Kasumi-1 (cell line): ENCODE data around the gene PRTN3.
"Not testable (repeated sequence)": the region's sequence is repeated elsewhere in the genome, so short reads cannot be mapped to it uniquely, and the experiment has no call there.

Experiments used
- DNase-seq, 2 experiments: peaks; one replicate each; lab custom pipeline; 2025; lab: John Stamatoyannopoulos, UW

PRTN3 gene

GRCh38 chr19:866769-867300, 26.0 kb downstream of the PRTN3 start:
- DNase-seq = no peak

- DNase-seq = no peak
Measured at GRCh38 chr19:867301-867793, 26.5 kb downstream of the PRTN3 start.

- DNase-seq = no peak
Measured at GRCh38 chr19:867855-868457, 27.2 kb downstream of the PRTN3 start.

GRCh38 chr19:868458-869244, 27.9 kb downstream of the PRTN3 start:
- no peak for DNase-seq

GRCh38 chr19:869245-870177, 28.7 kb downstream of the PRTN3 start:
- peak; percentile 19 to 28 for DNase-seq

- no peak for DNase-seq
Measured at GRCh38 chr19:870314-870713, 29.5 kb downstream of the PRTN3 start.

- no peak for DNase-seq
Measured at GRCh38 chr19:870963-871401, 30.2 kb downstream of the PRTN3 start.

GRCh38 chr19:871446-872265, 30.9 kb downstream of the PRTN3 start:
- no peak for DNase-seq

- DNase-seq = no peak
Measured at GRCh38 chr19:872266-872951, 31.6 kb downstream of the PRTN3 start.

- peak in 1 of 2 experiments; percentile 13 for DNase-seq
Measured at GRCh38 chr19:873084-873483, 32.3 kb downstream of the PRTN3 start.

- DNase-seq = no peak
Measured at GRCh38 chr19:873561-874041, 32.8 kb downstream of the PRTN3 start.

GRCh38 chr19:875265-875879, 34.6 kb downstream of the PRTN3 start:
- no peak for DNase-seq

GRCh38 chr19:876089-876488, 35.3 kb downstream of the PRTN3 start:
- DNase-seq = no peak

GRCh38 chr19:876780-877314, 36.0 kb downstream of the PRTN3 start:
- no peak for DNase-seq

- DNase-seq = not testable (repeated sequence)
Measured at GRCh38 chr19:877992-878660, 37.3 kb downstream of the PRTN3 start.

GRCh38 chr19:878751-879561, 38.2 kb downstream of the PRTN3 start:
- not testable (repeated sequence) for DNase-seq

- DNase-seq = no peak
Measured at GRCh38 chr19:879711-880438, 39.1 kb downstream of the PRTN3 start.
